NCI-H345 treated with DMSO at 0.1 percent for 48 hours (cell line): ENCODE measurements around the gene PLK1.
A peak's percentile ranks its signal among the peaks of the same experiment; 100 is the strongest.

Source experiments
- DNase-seq: peaks from one replicate; lab custom pipeline; 2025; ENCODE audit not compliant: unreplicated experiment; lab: John Stamatoyannopoulos, UW

The PLK1 gene

DNA sequence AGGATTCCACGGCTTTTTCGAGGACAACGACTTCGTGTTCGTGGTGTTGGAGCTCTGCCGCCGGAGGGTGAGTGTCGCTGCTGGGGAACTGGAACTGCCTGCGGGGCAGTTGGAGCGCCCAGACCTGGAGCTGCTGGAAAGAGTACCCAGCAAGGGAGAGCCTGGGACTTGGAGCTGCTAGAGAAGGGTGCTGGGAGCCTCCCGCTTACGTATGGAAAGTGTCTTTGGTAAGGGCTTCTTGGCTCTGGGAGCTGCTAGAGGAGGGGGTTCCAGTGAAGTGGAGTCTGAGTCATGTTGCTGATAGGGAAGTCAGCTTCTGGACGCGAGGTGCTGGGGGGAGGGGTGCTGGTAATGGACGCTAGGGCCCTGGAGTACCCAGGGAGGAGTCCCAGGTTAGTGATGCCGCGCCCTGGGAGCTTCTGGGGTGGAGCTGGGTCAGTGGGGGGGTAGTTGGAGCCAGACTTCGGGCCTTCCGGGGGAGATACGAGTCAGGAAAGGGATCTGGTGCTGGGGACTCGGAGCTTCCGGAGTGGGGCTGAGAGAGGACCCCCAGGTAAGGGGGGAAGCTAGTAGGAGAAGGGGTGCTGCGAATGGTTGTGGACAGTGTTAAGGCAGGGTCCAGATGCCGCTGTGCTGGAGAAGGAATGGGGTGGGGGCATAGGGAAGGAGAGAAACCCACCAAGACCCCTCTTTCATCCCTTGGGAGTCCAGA is 741 bp downstream of the PLK1 start:
- no peak for DNase-seq

DNA sequence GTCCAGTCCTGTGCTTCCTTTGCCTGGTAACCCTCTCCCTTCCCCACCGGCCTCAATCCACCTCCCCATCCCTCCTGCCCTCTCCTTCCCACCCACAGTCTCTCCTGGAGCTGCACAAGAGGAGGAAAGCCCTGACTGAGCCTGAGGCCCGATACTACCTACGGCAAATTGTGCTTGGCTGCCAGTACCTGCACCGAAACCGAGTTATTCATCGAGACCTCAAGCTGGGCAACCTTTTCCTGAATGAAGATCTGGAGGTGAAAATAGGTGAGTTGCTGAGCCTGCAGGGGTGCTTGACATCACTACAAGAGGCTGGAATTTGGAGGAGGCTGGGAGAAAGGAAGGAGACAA is 1.3 kb downstream of the PLK1 start:
- no peak for DNase-seq

DNA sequence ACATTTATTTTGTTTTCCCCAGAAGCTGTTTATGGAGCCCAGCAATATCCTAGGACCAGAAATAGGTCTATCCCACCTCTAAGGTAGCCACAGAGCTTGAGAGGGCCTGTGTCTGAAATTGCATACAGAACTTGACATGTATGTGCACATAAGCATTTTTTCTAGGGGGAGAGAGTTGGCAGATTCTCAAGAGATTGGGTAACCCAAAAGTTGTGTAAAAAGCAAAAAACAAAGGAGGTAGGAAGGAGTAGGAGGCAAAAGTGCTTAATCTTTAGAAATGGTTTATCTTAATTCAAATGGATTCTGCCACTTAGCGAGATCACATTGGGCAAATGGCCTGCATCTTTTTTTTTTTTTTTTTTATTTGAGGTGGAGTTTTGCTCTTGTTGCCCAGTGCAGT is 3.5 kb downstream of the PLK1 start:
- no peak for DNase-seq

DNA sequence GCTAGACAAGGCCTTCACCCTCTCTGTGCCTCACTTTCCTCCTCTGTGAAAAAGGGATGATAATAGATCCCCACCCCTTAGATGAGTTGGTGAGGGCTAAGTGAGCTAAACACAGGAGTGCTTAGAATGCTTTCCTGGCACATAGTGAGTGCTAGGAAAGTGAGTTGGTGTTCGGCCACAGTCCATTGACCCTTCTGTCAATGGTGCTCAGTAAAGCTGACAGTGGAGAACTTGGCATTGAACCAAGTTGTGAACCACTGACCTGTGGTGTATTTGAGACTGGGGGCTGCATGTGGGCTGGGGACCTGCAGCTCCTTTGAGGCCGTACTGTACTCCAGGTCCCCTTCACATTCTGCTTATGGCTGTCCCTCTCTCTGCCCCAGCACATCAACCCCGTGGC is 4.8 kb downstream of the PLK1 start:
- DNase-seq = no peak

DNA sequence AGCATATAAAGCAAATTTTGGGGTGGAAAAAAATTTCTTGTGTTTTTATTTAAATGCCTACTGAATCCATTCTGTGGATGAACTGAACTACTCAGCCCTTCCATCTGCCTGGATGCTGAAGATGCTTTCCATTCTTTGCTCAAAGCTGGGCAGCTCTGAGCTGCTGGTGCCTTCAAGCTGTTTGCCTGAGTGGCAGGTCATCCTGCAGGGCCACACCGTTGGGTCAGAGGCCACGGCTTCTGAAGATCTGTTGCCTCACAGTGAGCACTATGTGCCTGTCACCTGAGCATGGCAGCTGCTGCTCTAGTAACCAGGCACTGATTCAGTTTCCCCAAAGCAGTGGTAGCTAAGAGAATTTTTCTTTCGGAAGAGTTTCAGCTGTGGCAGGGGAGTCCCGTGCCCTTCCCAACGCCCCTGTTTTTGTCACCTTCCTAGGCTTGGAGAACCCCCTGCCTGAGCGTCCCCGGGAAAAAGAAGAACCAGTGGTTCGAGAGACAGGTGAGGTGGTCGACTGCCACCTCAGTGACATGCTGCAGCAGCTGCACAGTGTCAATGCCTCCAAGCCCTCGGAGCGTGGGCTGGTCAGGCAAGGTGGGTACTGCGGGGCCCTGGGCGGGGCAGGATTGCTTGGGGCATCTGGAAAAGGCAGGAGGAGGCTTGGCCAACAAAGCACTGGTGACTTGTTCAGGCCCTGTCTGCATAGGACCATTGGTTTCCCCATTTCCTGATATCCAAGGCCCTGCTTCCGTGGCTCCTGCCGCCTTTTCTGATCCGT is 8.5 kb downstream of the PLK1 start:
- DNase-seq = no peak

DNA sequence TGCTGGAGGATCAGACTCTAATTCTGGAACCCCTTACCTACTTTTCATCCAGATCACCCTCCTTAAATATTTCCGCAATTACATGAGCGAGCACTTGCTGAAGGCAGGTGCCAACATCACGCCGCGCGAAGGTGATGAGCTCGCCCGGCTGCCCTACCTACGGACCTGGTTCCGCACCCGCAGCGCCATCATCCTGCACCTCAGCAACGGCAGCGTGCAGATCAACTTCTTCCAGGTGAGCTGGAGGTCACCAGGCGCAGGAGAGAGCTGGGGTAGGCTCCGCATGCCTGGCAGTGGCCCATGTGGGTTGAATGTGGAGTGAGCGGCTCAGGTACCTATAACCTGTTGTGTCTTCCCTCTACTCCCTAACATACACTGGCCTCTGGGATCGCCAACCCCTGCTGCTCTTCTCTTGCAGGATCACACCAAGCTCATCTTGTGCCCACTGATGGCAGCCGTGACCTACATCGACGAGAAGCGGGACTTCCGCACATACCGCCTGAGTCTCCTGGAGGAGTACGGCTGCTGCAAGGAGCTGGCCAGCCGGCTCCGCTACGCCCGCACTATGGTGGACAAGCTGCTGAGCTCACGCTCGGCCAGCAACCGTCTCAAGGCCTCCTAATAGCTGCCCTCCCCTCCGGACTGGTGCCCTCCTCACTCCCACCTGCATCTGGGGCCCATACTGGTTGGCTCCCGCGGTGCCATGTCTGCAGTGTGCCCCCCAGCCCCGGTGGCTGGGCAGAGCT is 10.9 kb downstream of the PLK1 start:
- no peak for DNase-seq

DNA sequence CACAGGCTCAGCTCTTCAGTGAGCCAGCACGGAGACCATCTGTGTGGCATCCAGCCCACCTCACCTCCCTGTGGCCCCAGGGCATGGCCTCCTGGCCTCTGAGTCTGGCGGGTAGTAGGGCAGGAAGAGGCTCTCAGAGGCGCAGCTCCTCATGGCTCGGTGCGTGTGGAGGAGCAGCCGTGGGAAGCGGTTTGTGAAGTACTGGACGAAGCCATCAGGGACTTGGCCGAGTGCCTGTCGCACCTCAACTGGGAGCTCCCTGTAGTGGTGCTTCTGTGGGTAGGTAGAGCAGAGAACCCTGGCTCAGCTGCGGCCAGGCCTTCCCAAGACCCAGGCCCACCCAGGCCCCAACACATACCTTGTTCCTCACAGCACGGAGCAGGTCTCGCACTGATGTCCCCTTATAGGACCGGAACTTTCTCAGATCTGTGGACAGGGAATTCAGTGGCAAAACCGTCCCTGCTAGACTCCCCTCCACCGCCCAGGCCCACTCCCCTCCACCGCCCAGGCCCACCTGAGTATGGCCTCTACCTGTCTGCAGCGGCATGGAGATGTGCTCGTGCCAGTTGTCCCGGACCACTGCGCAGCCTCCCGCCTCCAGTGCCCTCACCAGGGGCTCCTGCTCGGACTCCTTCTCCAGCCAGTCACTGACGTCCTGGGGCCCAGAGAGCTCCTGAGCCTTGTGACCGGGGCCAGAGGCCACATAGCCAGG is 12.2 kb downstream of the PLK1 start:
- DNase-seq = no peak

DNA sequence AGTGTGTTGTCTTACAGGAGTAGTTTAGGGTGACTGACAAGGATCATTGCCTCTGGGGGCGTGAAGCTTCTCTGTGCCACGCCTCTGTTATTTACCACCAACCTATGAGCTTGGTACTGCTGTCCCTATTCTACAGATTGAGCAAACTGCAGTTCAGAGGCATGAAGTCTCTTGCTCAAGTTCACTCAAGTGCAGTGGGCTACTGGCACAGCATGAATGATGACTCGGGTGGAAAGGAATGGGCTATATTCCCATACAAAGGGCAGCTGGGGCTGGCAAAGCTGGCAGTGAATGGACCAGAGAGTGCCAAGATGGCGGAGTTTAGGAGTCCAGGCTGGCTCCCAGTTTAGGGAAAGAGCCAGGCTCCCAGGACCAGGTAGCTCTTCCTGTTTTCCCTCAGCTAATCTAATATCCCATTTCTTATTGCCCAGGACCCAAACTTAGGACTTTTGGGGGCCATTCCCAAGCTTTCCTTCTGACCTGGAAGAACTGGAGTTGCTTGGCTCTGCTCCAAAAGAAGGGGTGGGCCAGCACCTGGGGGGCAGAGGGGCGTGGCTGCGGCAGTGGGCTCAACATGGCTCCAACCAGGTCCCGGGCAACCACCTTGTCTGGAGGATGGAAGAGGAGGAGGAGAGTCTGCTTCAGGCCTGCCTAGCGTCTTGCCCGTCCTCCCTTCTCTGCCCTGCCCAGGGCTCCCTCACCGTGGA is 12.9 kb downstream of the PLK1 start:
- DNase-seq = no peak

DNA sequence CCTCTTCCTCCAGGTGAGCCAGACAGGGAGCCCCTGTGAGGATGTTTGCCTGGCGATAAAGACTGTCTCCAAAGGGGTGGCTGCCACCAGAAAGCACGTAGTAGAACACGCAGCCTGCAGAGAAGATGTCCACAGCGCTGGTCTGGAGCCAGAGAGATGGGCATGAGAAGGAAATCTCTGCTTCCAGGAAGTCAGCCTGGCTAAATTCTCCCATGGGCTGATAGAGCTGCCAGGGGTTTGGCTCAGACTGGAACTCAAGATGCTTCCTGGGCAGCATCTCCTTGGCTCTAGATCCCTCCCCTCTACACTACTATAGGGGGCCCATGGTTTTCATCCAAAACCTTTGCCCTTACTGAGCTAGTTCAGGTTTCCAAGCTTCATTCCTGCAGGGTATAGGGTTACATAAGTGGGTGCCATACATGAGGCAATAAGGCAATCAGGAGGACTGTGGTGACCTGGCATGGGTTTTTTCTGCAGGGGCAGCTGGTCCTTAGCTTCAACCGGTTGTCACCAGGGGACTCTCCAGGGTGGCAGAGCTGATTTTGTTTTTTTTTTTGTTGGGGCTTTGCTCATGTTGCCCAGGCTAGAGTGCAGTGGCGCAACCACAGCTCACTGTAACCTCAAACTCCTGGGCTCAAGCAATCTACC is 13.6 kb downstream of the PLK1 start:
- DNase-seq = no peak

DNA sequence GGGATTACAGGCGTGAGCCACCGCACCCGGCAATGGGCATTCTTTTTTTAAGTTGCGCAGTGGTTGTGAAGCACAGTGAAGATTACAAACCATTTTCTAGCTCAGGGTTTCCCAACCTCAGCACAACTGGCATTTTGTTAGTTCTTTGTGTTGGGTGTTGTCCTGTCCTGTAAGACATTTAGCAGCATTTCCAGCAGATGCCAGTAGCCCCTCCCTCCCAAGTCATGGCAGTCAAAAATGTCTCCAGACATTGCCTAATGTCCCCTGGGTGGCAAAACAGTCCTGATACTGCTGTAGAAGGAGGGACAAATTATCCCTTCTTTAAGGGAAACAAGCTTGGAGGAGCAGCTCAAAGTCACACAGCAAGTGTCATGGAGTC is 15.6 kb downstream of the PLK1 start:
- DNase-seq = no peak

DNA sequence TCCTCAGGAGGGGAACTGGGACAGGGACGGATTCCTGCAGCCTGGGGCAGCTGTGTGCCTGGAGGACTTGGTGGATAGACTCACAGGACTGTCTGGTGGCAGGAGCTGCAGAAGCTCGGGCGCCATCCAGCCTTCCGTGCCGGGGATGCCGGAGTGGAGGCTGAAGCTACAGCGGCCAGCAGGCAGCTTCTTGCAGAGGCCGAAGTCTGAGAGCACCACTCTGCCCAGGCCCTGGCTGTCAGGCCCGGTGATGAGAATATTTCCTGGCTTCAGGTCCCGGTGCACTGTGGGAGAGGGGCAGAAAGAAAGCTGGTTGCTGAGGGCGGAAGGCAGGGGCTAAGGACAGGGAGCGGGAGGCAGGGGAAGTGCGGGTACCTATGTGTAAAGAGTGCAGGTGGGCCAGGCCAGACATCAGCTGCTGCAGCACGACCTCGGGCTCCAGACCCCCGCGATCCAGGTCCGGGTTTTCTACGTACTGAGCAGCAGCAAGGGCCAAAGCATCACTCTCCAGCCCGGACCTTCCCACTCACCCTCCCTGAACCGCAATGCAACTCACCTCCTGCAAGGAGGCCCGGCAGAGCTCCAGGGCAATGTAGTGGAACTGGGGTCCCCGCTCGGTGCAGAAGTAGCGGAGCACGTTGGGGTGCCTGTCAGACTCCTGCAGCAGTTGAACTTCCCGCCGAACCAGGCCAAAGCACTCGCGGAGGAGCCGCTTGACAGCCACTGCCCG is 16.1 kb downstream of the PLK1 start:
- DNase-seq = no peak

DNA sequence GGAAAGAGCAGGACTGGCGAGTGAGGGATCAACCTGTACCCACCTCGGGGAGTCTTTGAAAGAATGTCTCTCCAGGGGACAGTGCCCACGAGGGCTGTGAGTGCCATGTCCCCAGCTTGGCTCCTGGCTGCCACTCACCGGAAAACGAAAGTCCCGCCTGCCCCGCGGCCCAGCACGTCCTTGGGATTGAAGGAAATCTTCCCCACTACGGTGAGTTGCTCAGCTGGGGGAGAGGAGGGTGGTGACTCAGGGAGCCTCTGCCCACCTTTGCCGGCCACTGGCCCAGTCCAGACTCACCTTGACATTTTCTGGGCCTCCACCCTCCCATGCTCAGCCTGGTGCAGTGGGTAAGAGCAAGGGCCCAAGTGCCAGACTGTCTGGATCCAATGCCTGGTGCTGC is 17.1 kb downstream of the PLK1 start:
- no peak for DNase-seq

DNA sequence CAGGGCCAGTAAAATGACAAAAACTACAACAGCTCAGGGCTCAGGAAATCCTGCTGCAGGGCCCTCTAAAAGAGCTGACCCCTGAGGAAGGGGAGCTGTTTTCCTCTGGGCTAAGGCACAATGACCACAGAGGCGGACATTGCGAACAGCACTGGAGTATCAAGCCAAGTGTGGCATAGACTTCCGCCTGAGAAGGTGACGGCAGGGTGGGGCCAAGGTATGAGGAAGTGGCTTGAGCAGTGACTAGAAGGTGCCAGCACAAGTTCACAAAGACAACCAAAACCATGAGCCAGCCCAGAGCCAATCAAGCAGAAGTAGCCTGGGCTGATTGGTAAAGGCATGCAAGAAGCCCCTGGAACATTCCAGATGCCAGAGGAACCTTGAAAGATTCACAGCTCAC is 20.4 kb downstream of the PLK1 start:
- no peak for DNase-seq

DNA sequence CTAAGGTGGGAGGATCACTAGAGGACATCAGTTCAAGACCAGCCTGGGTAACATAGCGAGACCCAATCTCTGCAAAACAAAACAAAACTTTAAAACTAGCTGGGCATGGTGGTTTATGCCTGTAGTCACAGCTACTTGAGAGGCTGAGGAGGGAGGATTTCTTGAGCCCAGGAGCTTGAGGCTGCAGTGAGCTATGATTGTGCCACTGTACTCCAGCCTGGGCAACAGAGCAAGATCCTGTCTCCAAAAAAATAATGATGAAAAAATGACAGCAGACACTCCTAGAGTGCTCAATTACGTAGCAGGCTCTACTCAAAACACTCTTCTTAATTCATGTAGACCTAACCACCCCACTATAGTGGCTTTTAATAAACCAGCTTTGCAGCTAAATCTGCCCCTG is 21.4 kb downstream of the PLK1 start:
- no peak for DNase-seq

DNA sequence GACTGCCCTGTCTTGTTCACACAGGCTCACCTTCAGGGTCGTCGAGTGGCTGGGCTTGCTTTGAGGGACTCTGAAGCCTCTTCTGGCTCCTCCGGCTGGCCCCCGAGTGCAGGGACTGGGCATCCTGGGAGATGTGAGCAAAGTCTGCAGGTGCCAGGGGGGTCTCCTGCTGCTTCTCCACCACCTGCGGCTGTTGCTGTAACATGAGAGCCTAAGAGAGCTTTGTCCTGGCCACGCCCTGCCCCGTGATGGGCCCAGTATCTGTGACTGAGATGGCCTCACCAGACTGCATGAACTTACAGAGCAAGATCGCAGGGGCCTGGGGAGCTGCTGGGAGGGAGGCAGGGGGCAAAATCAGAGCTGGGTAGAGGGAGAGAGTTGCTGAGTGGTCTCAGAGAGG is 21.8 kb downstream of the PLK1 start:
- DNase-seq = peak; percentile 70

DNA sequence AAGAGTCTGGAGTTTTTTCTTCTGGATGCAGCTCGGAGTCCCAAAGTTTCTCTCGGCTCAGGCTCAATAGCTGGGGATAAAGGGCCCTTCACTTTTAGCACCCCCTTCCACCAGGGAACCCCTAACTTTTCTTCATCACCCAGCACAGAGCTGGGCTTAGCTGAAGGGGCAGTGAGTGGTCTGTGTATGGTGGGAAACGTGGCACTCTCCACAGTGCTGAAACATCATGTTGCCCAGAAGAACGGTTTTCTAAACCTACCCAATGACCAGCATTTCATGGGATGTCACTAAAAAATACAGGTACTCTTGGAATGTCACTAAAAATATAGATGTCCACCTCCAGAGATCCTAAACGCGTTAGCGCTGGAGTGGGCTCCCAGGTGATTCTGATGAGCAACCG is 22.4 kb downstream of the PLK1 start:
- no peak for DNase-seq

DNA sequence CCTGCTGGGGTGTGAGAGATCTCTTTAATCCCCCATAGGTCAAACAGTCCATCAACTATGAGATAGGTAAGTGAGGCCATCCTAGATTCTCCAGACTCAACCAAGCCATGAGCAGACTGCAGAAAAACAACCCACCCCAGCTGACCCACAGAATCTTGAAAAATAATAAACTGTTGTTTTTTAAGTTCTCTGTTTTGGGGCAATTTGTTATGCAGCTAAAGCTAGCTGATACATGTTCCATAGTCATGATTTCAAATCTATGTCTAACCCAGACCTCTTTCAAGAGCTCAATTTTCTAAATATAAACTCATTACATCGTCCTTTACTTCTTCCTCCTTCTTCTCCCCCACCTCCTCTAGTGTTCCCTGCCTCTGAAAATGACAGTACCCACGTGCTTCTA is 24.3 kb downstream of the PLK1 start:
- no peak for DNase-seq

DNA sequence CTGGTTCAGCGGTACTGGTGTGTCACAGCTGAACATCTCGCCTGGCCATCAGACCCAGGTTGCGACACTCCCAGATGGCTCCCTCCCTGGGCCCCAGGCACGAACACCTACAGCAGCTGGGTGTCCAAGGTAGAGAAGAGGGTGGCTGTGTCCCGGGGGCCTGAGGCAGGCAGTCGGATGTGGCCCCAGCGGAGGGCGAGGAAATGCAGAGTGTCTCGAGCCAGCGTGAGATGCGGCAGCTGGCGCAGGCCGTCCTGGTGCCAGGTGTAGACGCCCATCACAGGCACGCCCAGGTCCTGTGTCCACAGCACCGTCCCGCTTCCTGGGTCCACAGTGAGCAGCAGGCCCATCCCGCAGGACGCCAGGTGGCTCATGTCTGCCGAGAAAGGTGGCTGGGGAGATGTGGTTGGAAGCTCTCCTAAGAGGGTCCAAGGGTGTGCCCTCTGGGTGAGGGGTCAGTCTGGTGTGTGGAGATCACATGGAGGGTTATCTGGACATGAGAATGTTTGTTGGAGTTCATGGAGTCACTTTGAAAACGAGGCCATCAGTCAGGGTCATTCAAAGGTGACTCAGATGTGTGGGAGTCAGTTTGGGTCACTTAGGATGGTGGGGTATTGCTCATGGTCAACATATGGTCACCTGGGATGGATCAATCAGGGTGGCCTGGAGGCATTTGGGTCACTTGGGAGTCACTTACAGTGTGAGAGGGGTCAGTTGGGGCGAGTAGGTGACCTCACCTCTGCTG is 26.3 kb downstream of the PLK1 start:
- no peak for DNase-seq

DNA sequence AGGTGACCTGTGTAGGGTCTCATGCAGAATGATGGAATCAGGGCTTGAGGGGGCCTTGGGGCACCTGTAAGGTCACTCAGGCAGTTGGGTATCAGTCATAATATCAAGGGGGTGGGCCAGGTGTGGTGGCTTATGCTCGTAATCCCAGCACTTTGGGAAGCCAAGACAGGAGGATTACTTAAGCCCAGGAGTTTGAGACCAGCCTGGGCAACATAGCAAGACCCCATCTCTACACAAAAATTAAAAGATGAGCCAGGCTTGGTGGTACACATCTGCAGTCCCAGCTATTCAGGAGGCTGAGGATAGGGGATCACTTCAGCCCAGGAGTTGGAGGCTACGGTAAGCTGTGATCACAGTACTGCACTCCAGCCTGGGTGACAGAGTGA is 26.8 kb downstream of the PLK1 start:
- no peak for DNase-seq
